ENCODE results near the gene VTI1A. TPM values are rescaled to one million over a fixed set of nuclear protein-coding genes. Genes with fewer than 3 reads are reported as not detected.

The VTI1A gene
- total and polyA plus RNA-seq, 2 of the 13 experiments (the other 11 are each of a cell fraction or from before 2014, with no cell fraction given), result 11.7 to 32.7 TPM

GRCh38 chr10:112491144-112491543, 44.1 kb downstream of the VTI1A start:
- H2AFZ ChIP-seq (ENCODE audit: low read length), result no peak overlapping the region
- TF ChIP-seq SMYD3 (CRISPR knock-in tag; IDR thresholded peaks at IDR 0.05) (no peak), CCDC6 (CRISPR knock-in tag; IDR thresholded peaks at IDR 0.05) (no peak), NFE2L2 (IDR thresholded peaks at IDR 0.05; ENCODE audit: low read length) (peak; percentile 53; the same call in 1 of the 2 replicates)
- intact Hi-C loops (cut with micrococcal nuclease; ENCODE audit: unreplicated experiment) (no loop called here), in situ Hi-C loops (cut with HindIII; ENCODE audit: extremely low pct_ligation_motif_present, low pct_unique_long_range_greater_than_20kb) (no loop called here)
- H3K9me3 ChIP-seq (ENCODE audit: low read length), result no peaks in the 10 kb centered on the region
- BruUV-seq (replicated peaks), result no TSS peak
- ChIA-PET POLR2A (interaction anchor here (1.3 kb wide), 1 partner anchor 44 kb away, joined by 3 read pairs; the partner anchor contains the start of gene VTI1A), CTCF (ENCODE audit: low intra/inter-chr PET ratio, low total read pairs) (no interaction called here)
- H3K4me1 ChIP-seq (ENCODE audit: insufficient read depth, low read length), result peaks cover 31% of the 10 kb centered on the region
- ATAC-seq (no peak; the same call in 2 of the 3 replicates), DNase-seq (ENCODE audit: low spot score) (no peak), FAIRE-seq (no peak)
- no peaks in the 10 kb centered on the region for H3K79me2 ChIP-seq (ENCODE audit: insufficient read depth, low read length)
- H4K20me1 ChIP-seq (ENCODE audit: insufficient read depth, low read length), result no peaks in the 10 kb centered on the region
- H3K9ac ChIP-seq (ENCODE audit: insufficient read depth, low read depth, low read length), result no peak overlapping the region
- peak overlapping the region; percentile 49; the same call in 1 of the 2 replicates for H3K4me2 ChIP-seq (ENCODE audit: low read depth, low read length)
- H3K36me3 ChIP-seq (replicated peaks in 1 of 2; ENCODE audit: control insufficient read depth in 1 of 2, insufficient read depth in 2 of 2, low read length in 2 of 2), result no peaks in the 10 kb centered on the region
- H3K4me3 ChIP-seq (replicated peaks in 1 of 3; ENCODE audit: insufficient read depth in 1 of 3, low read depth in 2 of 3, low read length in 3 of 3), result no peak overlapping the region; a peak in 1 of 6 replicates
- H3K27me3 ChIP-seq (ENCODE audit: control insufficient read depth in 1 of 2, insufficient read depth in 2 of 2, low read length in 2 of 2), result no peaks in the 10 kb centered on the region
- H3K27ac ChIP-seq (ENCODE audit: extremely low read length, insufficient read depth, low read length), result peak overlapping the region; percentile 55

GRCh38 chr10:112492736-112493135, 45.7 kb downstream of the VTI1A start:
- ATAC-seq, result no peak
- H3K27me3 ChIP-seq (ENCODE audit: control insufficient read depth in 1 of 2, insufficient read depth in 2 of 2, low read length in 2 of 2), result no peaks in the 10 kb centered on the region
- peaks cover 31% of the 10 kb centered on the region for H3K4me1 ChIP-seq (ENCODE audit: insufficient read depth, low read length)
- H2AFZ ChIP-seq (ENCODE audit: low read length), result no peak overlapping the region
- no peak overlapping the region for H3K9ac ChIP-seq (ENCODE audit: insufficient read depth, low read depth, low read length)
- no peaks in the 10 kb centered on the region for H3K79me2 ChIP-seq (ENCODE audit: insufficient read depth, low read length)
- no peaks in the 10 kb centered on the region for H4K20me1 ChIP-seq (ENCODE audit: insufficient read depth, low read length)
- no peaks in the 10 kb centered on the region for H3K36me3 ChIP-seq (replicated peaks in 1 of 2; ENCODE audit: control insufficient read depth in 1 of 2, insufficient read depth in 2 of 2, low read length in 2 of 2)
- BruUV-seq (replicated peaks), result no TSS peak
- no peak overlapping the region for H3K27ac ChIP-seq (ENCODE audit: extremely low read length, insufficient read depth, low read length)
- CTCF ChIA-PET (ENCODE audit: low intra/inter-chr PET ratio, low total read pairs), result no interaction called here
- no peak for FAIRE-seq
- POLR2A ChIA-PET, result no interaction called here
- 98% methylated on average over 6 of the region's 6 CpGs for WGBS (ENCODE audit: low lambda C conversion rate)
- DNase-seq (ENCODE audit: low spot score), result no peak
- H3K9me3 ChIP-seq (ENCODE audit: low read length), result no peaks in the 10 kb centered on the region
- in situ Hi-C loops (cut with HindIII; ENCODE audit: extremely low pct_ligation_motif_present, low pct_unique_long_range_greater_than_20kb), result no loop called here
- no peak overlapping the region for H3K4me3 ChIP-seq (replicated peaks in 1 of 3; ENCODE audit: insufficient read depth in 1 of 3, low read depth in 2 of 3, low read length in 3 of 3)
- no peak overlapping the region for H3K4me2 ChIP-seq (ENCODE audit: low read depth, low read length)
- intact Hi-C loops (cut with micrococcal nuclease; ENCODE audit: unreplicated experiment), result no loop called here
- TF ChIP-seq ZNF770 (CRISPR knock-in tag; IDR thresholded peaks at IDR 0.05) (no peak), GATA4 (IDR thresholded peaks at IDR 0.05; ENCODE audit: borderline replicate concordance, low read depth) (no peak), ZBTB46 (CRISPR knock-in tag; IDR thresholded peaks at IDR 0.05; ENCODE audit: borderline replicate concordance) (no peak), HMGXB3 (CRISPR knock-in tag; IDR thresholded peaks at IDR 0.05; ENCODE audit: borderline replicate concordance) (no peak), ZNF598 (CRISPR knock-in tag; IDR thresholded peaks at IDR 0.05; ENCODE audit: borderline replicate concordance) (no peak)

Measured in HepG2 (cell line).